ENCODE results near the gene C8B. TPM values are rescaled to one million over a fixed set of nuclear protein-coding genes. Genes with fewer than 3 reads are reported as not detected.

Gene C8B
- polyA plus RNA-seq, 1 donor from 2014 or later = not detected

DNA sequence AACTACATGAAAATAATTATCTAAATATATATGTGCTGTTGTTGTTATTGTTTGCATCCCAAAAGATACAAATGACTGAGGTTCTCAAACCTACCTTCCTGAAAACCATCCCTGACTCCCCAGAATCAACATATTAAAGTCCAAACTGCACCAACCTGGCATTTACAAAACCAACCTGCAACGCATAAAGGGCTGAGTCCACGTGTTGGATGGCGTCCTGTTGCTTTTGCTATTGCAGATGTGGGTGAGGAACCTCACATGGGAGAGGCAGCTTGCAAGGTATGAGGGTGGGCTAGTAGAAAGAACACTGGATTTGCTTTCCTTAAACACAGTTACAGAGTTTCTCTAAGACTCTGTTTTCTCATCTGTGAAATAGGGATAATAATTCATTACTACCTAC lies 1.5 kb upstream of the C8B start:
- H3F3A ChIP-seq (ENCODE audit: insufficient read depth, low read length, poor library complexity, severe bottlenecking) = no peaks in the 10 kb centered on the region
- no peaks in the 10 kb centered on the region for H3K27me3 ChIP-seq (ENCODE audit: insufficient read depth, low read depth, low read length)
- H3K9me2 ChIP-seq (ENCODE audit: insufficient read depth, low read length) = no peaks in the 10 kb centered on the region
- no peak overlapping the region for H3K4me2 ChIP-seq (ENCODE audit: low read length)
- no peak overlapping the region for H3K9ac ChIP-seq (ENCODE audit: low read length)
- no peak overlapping the region for H3K27ac ChIP-seq (ENCODE audit: low read length)
- no peak overlapping the region for H3K4me3 ChIP-seq (ENCODE audit: low read length)
- TF ChIP-seq TAF1 (IDR thresholded peaks at IDR 0.05; ENCODE audit: low read depth) (no peak), SMC3 (conservative IDR thresholded peaks at IDR 0.05; ENCODE audit: poor library complexity) (no peak), RAD21 (conservative IDR thresholded peaks at IDR 0.05) (no peak), POLR2AphosphoS5 (IDR thresholded peaks at IDR 0.05) (no peak), MXI1 (conservative IDR thresholded peaks at IDR 0.05; ENCODE audit: poor library complexity, severe bottlenecking) (no peak), EZH2 (IDR thresholded peaks at IDR 0.05; ENCODE audit: borderline replicate concordance, insufficient read depth, low read length, poor library complexity, severe bottlenecking) (no peak), EP300 (conservative IDR thresholded peaks at IDR 0.05; ENCODE audit: poor library complexity, severe bottlenecking) (no peak)
- TF ChIP-seq, protein P1, sequence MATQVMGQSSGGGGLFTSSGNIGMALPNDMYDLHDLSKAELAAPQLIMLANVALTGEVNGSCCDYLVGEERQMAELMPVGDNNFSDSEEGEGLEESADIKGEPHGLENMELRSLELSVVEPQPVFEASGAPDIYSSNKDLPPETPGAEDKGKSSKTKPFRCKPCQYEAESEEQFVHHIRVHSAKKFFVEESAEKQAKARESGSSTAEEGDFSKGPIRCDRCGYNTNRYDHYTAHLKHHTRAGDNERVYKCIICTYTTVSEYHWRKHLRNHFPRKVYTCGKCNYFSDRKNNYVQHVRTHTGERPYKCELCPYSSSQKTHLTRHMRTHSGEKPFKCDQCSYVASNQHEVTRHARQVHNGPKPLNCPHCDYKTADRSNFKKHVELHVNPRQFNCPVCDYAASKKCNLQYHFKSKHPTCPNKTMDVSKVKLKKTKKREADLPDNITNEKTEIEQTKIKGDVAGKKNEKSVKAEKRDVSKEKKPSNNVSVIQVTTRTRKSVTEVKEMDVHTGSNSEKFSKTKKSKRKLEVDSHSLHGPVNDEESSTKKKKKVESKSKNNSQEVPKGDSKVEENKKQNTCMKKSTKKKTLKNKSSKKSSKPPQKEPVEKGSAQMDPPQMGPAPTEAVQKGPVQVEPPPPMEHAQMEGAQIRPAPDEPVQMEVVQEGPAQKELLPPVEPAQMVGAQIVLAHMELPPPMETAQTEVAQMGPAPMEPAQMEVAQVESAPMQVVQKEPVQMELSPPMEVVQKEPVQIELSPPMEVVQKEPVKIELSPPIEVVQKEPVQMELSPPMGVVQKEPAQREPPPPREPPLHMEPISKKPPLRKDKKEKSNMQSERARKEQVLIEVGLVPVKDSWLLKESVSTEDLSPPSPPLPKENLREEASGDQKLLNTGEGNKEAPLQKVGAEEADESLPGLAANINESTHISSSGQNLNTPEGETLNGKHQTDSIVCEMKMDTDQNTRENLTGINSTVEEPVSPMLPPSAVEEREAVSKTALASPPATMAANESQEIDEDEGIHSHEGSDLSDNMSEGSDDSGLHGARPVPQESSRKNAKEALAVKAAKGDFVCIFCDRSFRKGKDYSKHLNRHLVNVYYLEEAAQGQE (IDR thresholded peaks at IDR 0.05; ENCODE audit: borderline replicate concordance) = no peak
- TF ChIP-seq, protein P2, sequence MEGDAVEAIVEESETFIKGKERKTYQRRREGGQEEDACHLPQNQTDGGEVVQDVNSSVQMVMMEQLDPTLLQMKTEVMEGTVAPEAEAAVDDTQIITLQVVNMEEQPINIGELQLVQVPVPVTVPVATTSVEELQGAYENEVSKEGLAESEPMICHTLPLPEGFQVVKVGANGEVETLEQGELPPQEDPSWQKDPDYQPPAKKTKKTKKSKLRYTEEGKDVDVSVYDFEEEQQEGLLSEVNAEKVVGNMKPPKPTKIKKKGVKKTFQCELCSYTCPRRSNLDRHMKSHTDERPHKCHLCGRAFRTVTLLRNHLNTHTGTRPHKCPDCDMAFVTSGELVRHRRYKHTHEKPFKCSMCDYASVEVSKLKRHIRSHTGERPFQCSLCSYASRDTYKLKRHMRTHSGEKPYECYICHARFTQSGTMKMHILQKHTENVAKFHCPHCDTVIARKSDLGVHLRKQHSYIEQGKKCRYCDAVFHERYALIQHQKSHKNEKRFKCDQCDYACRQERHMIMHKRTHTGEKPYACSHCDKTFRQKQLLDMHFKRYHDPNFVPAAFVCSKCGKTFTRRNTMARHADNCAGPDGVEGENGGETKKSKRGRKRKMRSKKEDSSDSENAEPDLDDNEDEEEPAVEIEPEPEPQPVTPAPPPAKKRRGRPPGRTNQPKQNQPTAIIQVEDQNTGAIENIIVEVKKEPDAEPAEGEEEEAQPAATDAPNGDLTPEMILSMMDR (IDR thresholded peaks at IDR 0.05; ENCODE audit: poor library complexity, severe bottlenecking) = no peak
- H2AFZ ChIP-seq (ENCODE audit: low read depth, low read length) = no peak overlapping the region
- no peaks in the 10 kb centered on the region for H4K20me1 ChIP-seq (ENCODE audit: insufficient read depth)
- H3K36me3 ChIP-seq (ENCODE audit: insufficient read depth, low read length) = no peaks in the 10 kb centered on the region
- H3K9me3 ChIP-seq (ENCODE audit: low read length) = no peaks in the 10 kb centered on the region
- no peaks in the 10 kb centered on the region for H3K79me2 ChIP-seq (replicated peaks; ENCODE audit: insufficient read depth, low read length)

DNA sequence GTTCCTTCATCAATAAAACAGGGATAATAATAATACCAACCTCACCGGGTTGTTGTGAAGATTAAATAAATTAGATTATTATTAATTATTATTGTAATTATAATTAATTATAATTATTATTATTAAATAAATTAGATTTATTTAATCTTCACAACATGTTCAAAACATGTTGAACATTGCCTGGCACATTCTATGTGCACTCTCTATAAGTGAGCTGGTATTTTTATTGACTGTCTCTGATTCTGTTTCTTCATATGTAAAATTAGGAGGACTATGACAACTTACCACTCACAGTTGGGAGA lies 834 bp upstream of the C8B start:
- Histone ChIP-seq H3K27me3 (ENCODE audit: insufficient read depth, low read depth, low read length) (no peaks in the 10 kb centered on the region), H3K9ac (ENCODE audit: low read length) (no peak overlapping the region), H3K9me3 (ENCODE audit: low read length) (no peaks in the 10 kb centered on the region), H3K4me3 (ENCODE audit: low read length) (no peak overlapping the region), H4K20me1 (ENCODE audit: insufficient read depth) (no peaks in the 10 kb centered on the region), H3K4me2 (ENCODE audit: low read length) (no peak overlapping the region), H3F3A (ENCODE audit: insufficient read depth, low read length, poor library complexity, severe bottlenecking) (no peaks in the 10 kb centered on the region), H2AFZ (ENCODE audit: low read depth, low read length) (no peak overlapping the region), H3K9me2 (ENCODE audit: insufficient read depth, low read length) (no peaks in the 10 kb centered on the region), H3K27ac (ENCODE audit: low read length) (no peak overlapping the region), H3K79me2 (replicated peaks; ENCODE audit: insufficient read depth, low read length) (no peaks in the 10 kb centered on the region), H3K36me3 (ENCODE audit: insufficient read depth, low read length) (no peaks in the 10 kb centered on the region)
- no peak for TF ChIP-seq EZH2 (IDR thresholded peaks at IDR 0.05; ENCODE audit: borderline replicate concordance, insufficient read depth, low read length, poor library complexity, severe bottlenecking)
- TF ChIP-seq POLR2AphosphoS5 (IDR thresholded peaks at IDR 0.05) = no peak

DNA sequence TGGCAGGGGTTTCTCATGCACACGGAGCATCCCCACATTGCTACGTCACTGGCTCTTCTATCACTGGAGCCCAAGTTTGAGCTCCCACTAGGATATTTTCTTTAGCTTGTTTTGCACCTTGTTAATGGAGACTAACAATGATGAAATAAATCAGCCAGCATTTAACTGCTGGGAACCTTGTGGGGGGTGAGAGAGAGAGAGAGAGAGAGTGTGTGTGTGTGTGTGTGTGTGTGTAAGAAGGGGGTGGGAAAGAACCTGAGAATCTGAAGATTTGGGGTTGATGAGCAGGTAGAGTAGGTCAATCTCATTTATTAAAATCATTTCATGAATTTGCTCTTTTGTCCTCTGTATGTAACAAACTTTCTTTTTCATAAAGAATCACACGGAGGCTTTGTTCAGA lies 624 bp downstream of the C8B start:
- Histone ChIP-seq H2AFZ (ENCODE audit: low read depth, low read length) (no peak overlapping the region), H3K4me2 (ENCODE audit: low read length) (no peak overlapping the region), H3K9me2 (ENCODE audit: insufficient read depth, low read length) (no peaks in the 10 kb centered on the region), H3K27me3 (ENCODE audit: insufficient read depth, low read depth, low read length) (no peaks in the 10 kb centered on the region), H3F3A (ENCODE audit: insufficient read depth, low read length, poor library complexity, severe bottlenecking) (no peaks in the 10 kb centered on the region), H3K9me3 (ENCODE audit: low read length) (no peaks in the 10 kb centered on the region), H3K9ac (ENCODE audit: low read length) (no peak overlapping the region), H3K79me2 (replicated peaks; ENCODE audit: insufficient read depth, low read length) (no peaks in the 10 kb centered on the region), H3K36me3 (ENCODE audit: insufficient read depth, low read length) (no peaks in the 10 kb centered on the region), H3K4me3 (ENCODE audit: low read length) (no peak overlapping the region), H3K27ac (ENCODE audit: low read length) (no peak overlapping the region), H4K20me1 (ENCODE audit: insufficient read depth) (no peaks in the 10 kb centered on the region)
- TF ChIP-seq POLR2AphosphoS5 (IDR thresholded peaks at IDR 0.05) (no peak), RAD21 (conservative IDR thresholded peaks at IDR 0.05) (no peak), SMC3 (conservative IDR thresholded peaks at IDR 0.05; ENCODE audit: poor library complexity) (no peak), EZH2 (IDR thresholded peaks at IDR 0.05; ENCODE audit: borderline replicate concordance, insufficient read depth, low read length, poor library complexity, severe bottlenecking) (no peak), TAF1 (IDR thresholded peaks at IDR 0.05; ENCODE audit: low read depth) (no peak)
- TF ChIP-seq, protein P1 (IDR thresholded peaks at IDR 0.05; ENCODE audit: borderline replicate concordance) = no peak
- TF ChIP-seq, protein P2 (IDR thresholded peaks at IDR 0.05; ENCODE audit: poor library complexity, severe bottlenecking) = no peak
